OCI-LY7 (cell line): Measurements from ENCODE around the gene PDZD2. TPM values are rescaled to one million over a fixed set of nuclear protein-coding genes. Genes with fewer than 3 reads are reported as not detected.

ENCODE experiments used
- BruUV-seq: library from RNA; stranded (reverse); fragments of 400-500 nt; replicated peaks from 2 replicates; lab custom pipeline; 2021; lab: Mats Ljungman, UMichigan
- CTCF ChIA-PET: fragments of 300-600 bp; sonication (Branson Sonifier 250); formaldehyde crosslinking; loops from one replicate; lab custom pipeline; 2022; ENCODE audit warnings: antibody characterized with exemption; ENCODE audit not compliant: unreplicated experiment; lab: Charles Lee
- POLR2A ChIA-PET: fragments of 300-600 bp; sonication (Branson Sonifier 250); formaldehyde crosslinking; loops from one replicate; lab custom pipeline; 2022; ENCODE audit warnings: antibody characterized with exemption; lab: Charles Lee
- DNase-seq: peaks from one replicate; pipeline ENCODE4 v3.0.0-alpha.2; 2015; ENCODE audit warnings: low spot score
- H2AFZ ChIP-seq: fragments of 200-600 bp; sonication (generic), shearing (Covaris generic); 2 replicates; pipeline ENCODE4 v1.6.1; 2014; ENCODE audit warnings: mild to moderate bottlenecking, antibody characterized with exemption, low read length, moderate library complexity
- H3K27ac ChIP-seq: fragments of 200-600 bp; sonication (generic); 2 replicates; pipeline ENCODE4 v1.5.1; 2014; ENCODE audit warnings: mixed run types, low read depth, mild to moderate bottlenecking, moderate library complexity, low read length, inconsistent platforms; ENCODE audit not compliant: poor library complexity, severe bottlenecking
- H3K36me3 ChIP-seq: fragments of 200-600 bp; sonication (generic); 2 replicates; pipeline ENCODE4 v1.6.1; 2014; ENCODE audit warnings: mild to moderate bottlenecking, antibody characterized with exemption, low read length, moderate library complexity, mixed read lengths; ENCODE audit not compliant: insufficient read depth
- H3K4me1 ChIP-seq: fragments of 200-600 bp; sonication (generic); 2 replicates; pipeline ENCODE4 v1.5.1; 2014; ENCODE audit warnings: mild to moderate bottlenecking, low read length; ENCODE audit not compliant: insufficient read depth, poor library complexity, severe bottlenecking
- H3K4me2 ChIP-seq: fragments of 200-600 bp; sonication (generic); 2 replicates; pipeline ENCODE4 v1.6.1; 2014; ENCODE audit warnings: mild to moderate bottlenecking, low read length
- H3K4me3 ChIP-seq: fragments of 200-600 bp; sonication (generic); 2 replicates; pipeline ENCODE4 v1.5.1; 2014; ENCODE audit warnings: mild to moderate bottlenecking, low read depth, low read length; ENCODE audit not compliant: poor library complexity, severe bottlenecking
- H3K79me2 ChIP-seq: fragments of 200-600 bp; sonication (generic); 2 replicates; pipeline ENCODE4 v1.6.1; 2016; ENCODE audit warnings: low read depth, mild to moderate bottlenecking, low read length, moderate library complexity, mixed read lengths; ENCODE audit not compliant: insufficient read depth
- H3K9me2 ChIP-seq: fragments of 200-600 bp; sonication (generic); 2 replicates; pipeline ENCODE4 v1.6.1; 2016; ENCODE audit warnings: mild to moderate bottlenecking, low read length, mixed read lengths; ENCODE audit not compliant: insufficient read depth
- H3K9me3 ChIP-seq: fragments of 200-600 bp; sonication (generic); 2 replicates; pipeline ENCODE4 v1.6.1; 2014; ENCODE audit warnings: mild to moderate bottlenecking, mixed run types, low read length, mixed read lengths
- H4K20me1 ChIP-seq: fragments of 200-600 bp; sonication (generic); 2 replicates; pipeline ENCODE4 v1.6.1; 2014; ENCODE audit warnings: mild to moderate bottlenecking, antibody characterized with exemption, low read length, moderate library complexity, mixed read lengths; ENCODE audit not compliant: insufficient read depth
- EZH2phosphoT487 ChIP-seq: fragments of 200-600 bp; sonication (generic); IDR thresholded peaks from 2 replicates; pipeline ENCODE4 v1.6.1; 2018; ENCODE audit warnings: low read depth, borderline replicate concordance, mild to moderate bottlenecking, mixed run types, antibody characterized with exemption, low read length, moderate library complexity, mixed read lengths
- intact Hi-C: fragments of 100-400 bp; cut with micrococcal nuclease; formaldehyde crosslinking; loops from one replicate; pipeline ENCODE4 v1.10.0; 2022; ENCODE audit not compliant: unreplicated experiment
- total RNA-seq, 2 experiments: library from RNA; depleted of rRNA in 1 of 2; stranded (reverse); fragments of >200 nt in 1 of 2; shearing (Covaris generic) in 1 of 2; gene quantifications; 2 replicates each; pipeline ENCODE4 v1.2.3, GENCODE V29; 2014 to 2022
- TF ChIP-seq, protein P1 (sequence below): fragments of 200-600 bp; sonication (generic); conservative IDR thresholded peaks from 2 replicates; pipeline ENCODE4 v1.5.1; 2014; ENCODE audit warnings: mild to moderate bottlenecking, antibody characterized with exemption, low read length, moderate library complexity, mixed read lengths

The PDZD2 gene
- total RNA-seq, 2 experiments from 2014 or later = 8.6 to 10.6 TPM

GRCh38 chr5:31626604-31627234, 12.2 kb upstream of the PDZD2 start:
- ChIA-PET POLR2A (no interaction called here), CTCF (interaction anchor here (0.5 to 0.6 kb wide), 2 partner anchors 466 to 1107 kb away, joined by 3 read pairs; no protein-coding TSS in a partner anchor)
- TF ChIP-seq, protein P1, sequence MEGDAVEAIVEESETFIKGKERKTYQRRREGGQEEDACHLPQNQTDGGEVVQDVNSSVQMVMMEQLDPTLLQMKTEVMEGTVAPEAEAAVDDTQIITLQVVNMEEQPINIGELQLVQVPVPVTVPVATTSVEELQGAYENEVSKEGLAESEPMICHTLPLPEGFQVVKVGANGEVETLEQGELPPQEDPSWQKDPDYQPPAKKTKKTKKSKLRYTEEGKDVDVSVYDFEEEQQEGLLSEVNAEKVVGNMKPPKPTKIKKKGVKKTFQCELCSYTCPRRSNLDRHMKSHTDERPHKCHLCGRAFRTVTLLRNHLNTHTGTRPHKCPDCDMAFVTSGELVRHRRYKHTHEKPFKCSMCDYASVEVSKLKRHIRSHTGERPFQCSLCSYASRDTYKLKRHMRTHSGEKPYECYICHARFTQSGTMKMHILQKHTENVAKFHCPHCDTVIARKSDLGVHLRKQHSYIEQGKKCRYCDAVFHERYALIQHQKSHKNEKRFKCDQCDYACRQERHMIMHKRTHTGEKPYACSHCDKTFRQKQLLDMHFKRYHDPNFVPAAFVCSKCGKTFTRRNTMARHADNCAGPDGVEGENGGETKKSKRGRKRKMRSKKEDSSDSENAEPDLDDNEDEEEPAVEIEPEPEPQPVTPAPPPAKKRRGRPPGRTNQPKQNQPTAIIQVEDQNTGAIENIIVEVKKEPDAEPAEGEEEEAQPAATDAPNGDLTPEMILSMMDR = no peak
- no peak for TF ChIP-seq EZH2phosphoT487
- no peaks in the 10 kb centered on the region for H3K36me3 ChIP-seq
- intact Hi-C loops = no loop called here
- no peak overlapping the region for H3K27ac ChIP-seq
- DNase-seq = no peak
- H2AFZ ChIP-seq = no peak overlapping the region
- no peak overlapping the region for H3K4me2 ChIP-seq
- BruUV-seq = no TSS peak
- no peak overlapping the region for H3K4me3 ChIP-seq
- H3K9me2 ChIP-seq = no peaks in the 10 kb centered on the region
- H3K9me3 ChIP-seq = no peaks in the 10 kb centered on the region
- H3K4me1 ChIP-seq = no peaks in the 10 kb centered on the region
- no peaks in the 10 kb centered on the region for H3K79me2 ChIP-seq
- no peaks in the 10 kb centered on the region for H4K20me1 ChIP-seq

DNA sequence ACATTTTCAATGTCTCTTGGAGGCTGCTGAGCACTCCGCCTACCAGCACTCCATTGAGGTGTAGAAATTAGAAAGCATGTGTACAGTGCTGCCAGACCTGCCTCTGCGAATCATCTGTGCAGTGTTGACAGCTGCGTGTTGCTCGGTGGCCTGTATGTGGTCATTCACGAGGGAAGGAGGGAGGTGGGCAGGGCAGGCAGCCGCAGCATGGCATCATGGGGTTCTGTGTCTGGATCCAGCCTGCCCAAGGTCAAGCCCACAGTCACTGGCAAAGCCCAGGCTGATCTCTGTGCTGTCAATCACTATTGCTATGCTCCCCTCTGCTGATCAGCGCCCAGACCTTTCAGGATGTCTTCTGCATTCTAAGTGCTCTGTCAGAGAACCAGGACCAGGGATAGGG, 8.0 kb upstream of the PDZD2 start:
- intact Hi-C loops = no loop called here
- Histone ChIP-seq H3K9me2 (no peaks in the 10 kb centered on the region), H2AFZ (no peak overlapping the region), H4K20me1 (no peaks in the 10 kb centered on the region), H3K79me2 (no peaks in the 10 kb centered on the region), H3K4me1 (no peaks in the 10 kb centered on the region), H3K4me3 (no peak overlapping the region), H3K9me3 (no peaks in the 10 kb centered on the region), H3K27ac (no peak overlapping the region), H3K4me2 (no peak overlapping the region), H3K36me3 (no peaks in the 10 kb centered on the region)
- CTCF ChIA-PET = no interaction called here
- TF ChIP-seq EZH2phosphoT487 = no peak
- TF ChIP-seq, protein P1 = no peak
- no peak for DNase-seq
- BruUV-seq = no TSS peak
- POLR2A ChIA-PET = interaction anchor here (0.6 kb wide), 2 partner anchors 24 to 119 kb away, joined by 3 read pairs; no protein-coding TSS in a partner anchor

DNA sequence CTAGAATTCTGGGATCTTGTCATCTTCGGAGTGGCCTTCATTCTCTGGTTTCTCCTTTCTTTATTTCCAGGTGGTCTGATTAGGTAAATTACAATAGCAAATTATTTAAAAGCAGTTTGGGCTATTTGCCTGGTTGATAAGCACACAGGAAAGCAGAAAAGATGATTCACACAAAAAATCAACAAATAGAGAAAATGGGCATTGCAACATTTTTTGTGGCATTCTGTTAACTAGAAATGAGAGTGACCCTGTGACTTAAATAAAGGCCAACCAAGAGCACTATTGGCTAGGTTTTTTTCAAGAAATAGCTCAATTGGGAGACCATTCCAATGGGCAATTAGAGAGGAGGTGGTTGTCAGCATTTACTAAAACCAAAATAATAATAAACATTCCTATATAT, 6.5 kb upstream of the PDZD2 start:
- Histone ChIP-seq H3K4me2 (no peak overlapping the region), H3K4me3 (no peak overlapping the region), H2AFZ (no peak overlapping the region), H3K79me2 (no peaks in the 10 kb centered on the region), H3K9me2 (no peaks in the 10 kb centered on the region), H3K36me3 (no peaks in the 10 kb centered on the region), H3K27ac (no peak overlapping the region), H4K20me1 (no peaks in the 10 kb centered on the region), H3K4me1 (no peaks in the 10 kb centered on the region), H3K9me3 (no peaks in the 10 kb centered on the region)
- ChIA-PET CTCF (no interaction called here), POLR2A (no interaction called here)
- intact Hi-C loops = no loop called here
- BruUV-seq = no TSS peak
- TF ChIP-seq, protein P1 = no peak
- no peak for TF ChIP-seq EZH2phosphoT487
- DNase-seq = no peak
